ENCODE measurements around the gene TRAF4. TPM values are rescaled to one million over a fixed set of nuclear protein-coding genes. Genes with fewer than 3 reads are reported as not detected.

Gene TRAF4
- polyA plus RNA-seq, 1 donor (not counting 4 experiments of a cell fraction or from before 2014, with no cell fraction given), result 57.3 TPM

- Histone ChIP-seq H3K27me3 (ENCODE audit: control insufficient read depth, extremely low read depth, insufficient read depth, low read length) (no peaks in the 10 kb centered on the region), H4K20me1 (ENCODE audit: control insufficient read depth, extremely low read depth, insufficient read depth, low read length) (peaks cover 42% of the 10 kb centered on the region), H3K9me3 (ENCODE audit: control insufficient read depth, low read depth, low read length) (no peaks in the 10 kb centered on the region), H3K36me3 (ENCODE audit: control insufficient read depth in 2 of 2, extremely low read depth in 1 of 2, insufficient read depth in 2 of 2, low read length in 2 of 2) (peaks cover 39 to 49% of the 10 kb centered on the region in 2 experiments), H3K4me1 (ENCODE audit: control insufficient read depth, extremely low read depth, insufficient read depth, low read length) (peaks cover 30% of the 10 kb centered on the region), H3K4me2 (ENCODE audit: control insufficient read depth, extremely low read depth, insufficient read depth, low read depth, low read length) (no peak overlapping the region), H3K4me3 (ENCODE audit: control insufficient read depth in 2 of 3, extremely low read depth in 1 of 3, insufficient read depth in 2 of 3, low read depth in 1 of 3, low read length in 3 of 3) (no peak overlapping the region), H3K9ac (ENCODE audit: control insufficient read depth, extremely low read depth, insufficient read depth, low read length) (no peak overlapping the region), H3K27ac (ENCODE audit: control insufficient read depth, insufficient read depth, low read length) (peak overlapping the region; percentile 33), H3K79me2 (ENCODE audit: control insufficient read depth, insufficient read depth, low read length) (peaks cover 57% of the 10 kb centered on the region), H3K9me1 (ENCODE audit: control insufficient read depth, extremely low read depth, insufficient read depth, low read length) (peaks cover 7% of the 10 kb centered on the region), H2AFZ (ENCODE audit: control insufficient read depth, low read length) (no peak overlapping the region)
- TF ChIP-seq EZH2 (IDR thresholded peaks at IDR 0.05; ENCODE audit: low read length), result no peak
- no peak for TF ChIP-seq CTCF (optimal IDR thresholded peaks at IDR 0.05 in 1 of 3, IDR thresholded peaks at IDR 0.05 in 1 of 3, conservative IDR thresholded peaks at IDR 0.05 in 1 of 3; ENCODE audit: extremely low read depth in 1 of 3, insufficient read depth in 2 of 3, low read length in 3 of 3)
- dilution Hi-C loops (cut with MboI; ENCODE audit: extremely low pct_ligation_motif_present, low sequenced_read_pairs), result no loop called here
- no peak for FAIRE-seq
- no peak for DNase-seq (ENCODE audit: low read depth, low spot score)
Observed at GRCh38 chr17:28749516-28750177, 5.8 kb downstream of the TRAF4 start.

- H3K4me2 ChIP-seq (ENCODE audit: control insufficient read depth, extremely low read depth, insufficient read depth, low read depth, low read length), result peak overlapping the region; percentile 3
- H3K27me3 ChIP-seq (ENCODE audit: control insufficient read depth, extremely low read depth, insufficient read depth, low read length), result no peaks in the 10 kb centered on the region
- peaks cover 50% of the 10 kb centered on the region for H3K79me2 ChIP-seq (ENCODE audit: control insufficient read depth, insufficient read depth, low read length)
- DNase-seq (ENCODE audit: low read depth, low spot score), result no peak
- TF ChIP-seq CTCF (optimal IDR thresholded peaks at IDR 0.05 in 1 of 3, IDR thresholded peaks at IDR 0.05 in 1 of 3, conservative IDR thresholded peaks at IDR 0.05 in 1 of 3; ENCODE audit: extremely low read depth in 1 of 3, insufficient read depth in 2 of 3, low read length in 3 of 3) (peak; percentile 99 to 100 (median 99)), EZH2 (IDR thresholded peaks at IDR 0.05; ENCODE audit: low read length) (no peak)
- peaks cover 42% of the 10 kb centered on the region for H4K20me1 ChIP-seq (ENCODE audit: control insufficient read depth, extremely low read depth, insufficient read depth, low read length)
- H3K4me3 ChIP-seq (ENCODE audit: control insufficient read depth in 2 of 3, extremely low read depth in 1 of 3, insufficient read depth in 2 of 3, low read depth in 1 of 3, low read length in 3 of 3), result no peak overlapping the region
- peak; percentile 34 for FAIRE-seq
- H3K4me1 ChIP-seq (ENCODE audit: control insufficient read depth, extremely low read depth, insufficient read depth, low read length), result peaks cover 30% of the 10 kb centered on the region
- dilution Hi-C loops (cut with MboI; ENCODE audit: extremely low pct_ligation_motif_present, low sequenced_read_pairs), result no loop called here
- peaks cover 39 to 50% of the 10 kb centered on the region in 2 experiments for H3K36me3 ChIP-seq (ENCODE audit: control insufficient read depth in 2 of 2, extremely low read depth in 1 of 2, insufficient read depth in 2 of 2, low read length in 2 of 2)
- peak overlapping the region; percentile 18 for H3K9ac ChIP-seq (ENCODE audit: control insufficient read depth, extremely low read depth, insufficient read depth, low read length)
- H3K27ac ChIP-seq (ENCODE audit: control insufficient read depth, insufficient read depth, low read length), result peak overlapping the region; percentile 43
- H3K9me3 ChIP-seq (ENCODE audit: control insufficient read depth, low read depth, low read length), result no peaks in the 10 kb centered on the region
- H2AFZ ChIP-seq (ENCODE audit: control insufficient read depth, low read length), result no peak overlapping the region
- H3K9me1 ChIP-seq (ENCODE audit: control insufficient read depth, extremely low read depth, insufficient read depth, low read length), result peaks cover 7% of the 10 kb centered on the region
Observed at GRCh38 chr17:28750178-28751047, 6.6 kb downstream of the TRAF4 start.
